Erythroblast (primary cell): Measurements from ENCODE around the gene MBOAT1.
"Not testable (repeated sequence)": the region's sequence is repeated elsewhere in the genome, so short reads cannot be mapped to it uniquely, and the experiment has no call there.

Source experiments
- GATA1 ChIP-seq: IDR thresholded peaks from 2 replicates; pipeline ENCODE4 v1.6.1; 2011; ENCODE audit warnings: low read depth, mild to moderate bottlenecking, control low read depth, low read length, moderate library complexity
- POLR2A ChIP-seq: IDR thresholded peaks from 2 replicates; pipeline ENCODE4 v1.6.1; 2011; ENCODE audit warnings: mild to moderate bottlenecking, low read length

GRCh38 chr6:20179287-20180045 lies 32.8 kb downstream of the MBOAT1 start:
- TF ChIP-seq POLR2A, GATA1: not testable (repeated sequence)
